WTC11 (cell line): Measurements from ENCODE around the gene GID8. TPM values are rescaled to one million over a fixed set of nuclear protein-coding genes. Genes with fewer than 3 reads are reported as not detected.

Source experiments
- ATAC-seq: fragments of 200-7000 bp; cut with Tn5 transposase; 2 replicates; pipeline ENCODE4 v1.10.0; 2021; ENCODE audit warnings: mild to moderate bottlenecking, moderate library complexity
- CTCF ChIA-PET: fragments of 300-600 bp; sonication (Branson Sonifier 250); formaldehyde crosslinking; loops from one replicate; lab custom pipeline; 2021; ENCODE audit warnings: antibody characterized with exemption; lab: Charles Lee
- POLR2A ChIA-PET: fragments of 350-600 bp; sonication (Branson Sonifier 250); formaldehyde crosslinking; loops from one replicate; lab custom pipeline; 2021; ENCODE audit warnings: antibody characterized with exemption; lab: Charles Lee
- DNase-seq: peaks from one replicate; pipeline ENCODE4 v3.0.0; 2021; ENCODE audit warnings: low spot score
- H3K27ac Mint-ChIP-seq: 2 replicates; pipeline ENCODE4 v1.8.0; 2021; ENCODE audit warnings: mixed read lengths
- H3K27me3 Mint-ChIP-seq: 2 replicates; pipeline ENCODE4 v1.8.0; 2021; ENCODE audit warnings: low read depth, mild to moderate bottlenecking, moderate library complexity, mixed read lengths
- H3K36me3 Mint-ChIP-seq: 2 replicates; pipeline ENCODE4 v1.8.0; 2021; ENCODE audit warnings: mixed read lengths
- H3K4me1 Mint-ChIP-seq: 2 replicates; pipeline ENCODE4 v1.8.0; 2022; ENCODE audit warnings: mixed read lengths
- H3K4me3 Mint-ChIP-seq: 2 replicates; pipeline ENCODE4 v1.8.0; 2021; ENCODE audit warnings: mild to moderate bottlenecking, moderate library complexity, mixed read lengths
- H3K9me3 Mint-ChIP-seq: 2 replicates; pipeline ENCODE4 v1.8.0; 2021; ENCODE audit warnings: mixed read lengths
- CREB1 ChIP-seq: sonication (generic); formaldehyde crosslinking; IDR thresholded peaks from 2 replicates; pipeline ENCODE4 v1.8.0; 2023; ENCODE audit warnings: mild to moderate bottlenecking, missing genetic modification reagents
- ETV6 ChIP-seq: sonication (generic); formaldehyde crosslinking; IDR thresholded peaks from 2 replicates; pipeline ENCODE4 v1.8.1; 2022; ENCODE audit warnings: mild to moderate bottlenecking, missing genetic modification reagents
- FOXK1 ChIP-seq: sonication (generic); formaldehyde crosslinking; IDR thresholded peaks from 2 replicates; pipeline ENCODE4 v1.8.0; 2022; ENCODE audit warnings: mild to moderate bottlenecking, moderate library complexity, missing genetic modification reagents
- MYBL2 ChIP-seq: sonication (generic); formaldehyde crosslinking; IDR thresholded peaks from 2 replicates; pipeline ENCODE4 v1.8.1; 2023; ENCODE audit warnings: mild to moderate bottlenecking, moderate library complexity, missing genetic modification reagents
- NFE2L1 ChIP-seq: sonication (generic); formaldehyde crosslinking; IDR thresholded peaks from 2 replicates; pipeline ENCODE4 v1.8.1; 2023; ENCODE audit warnings: missing genetic modification reagents
- TEAD1 ChIP-seq: sonication (generic); formaldehyde crosslinking; IDR thresholded peaks from 2 replicates; pipeline ENCODE4 v1.8.0; 2022; ENCODE audit warnings: mild to moderate bottlenecking, missing genetic modification reagents
- TP53 ChIP-seq: sonication (generic); formaldehyde crosslinking; IDR thresholded peaks from 2 replicates; pipeline ENCODE4 v1.8.1; 2023; ENCODE audit warnings: mild to moderate bottlenecking, missing genetic modification reagents
- ZNF232 ChIP-seq: sonication (generic); formaldehyde crosslinking; IDR thresholded peaks from 2 replicates; pipeline ENCODE4 v1.8.0; 2022; ENCODE audit warnings: mild to moderate bottlenecking, missing genetic modification reagents
- ZNF263 ChIP-seq: sonication (generic); formaldehyde crosslinking; IDR thresholded peaks from 2 replicates; pipeline ENCODE4 v1.8.1; 2022; ENCODE audit warnings: low read depth, mild to moderate bottlenecking, moderate library complexity, missing genetic modification reagents
- ZNF423 ChIP-seq: fragments of 250-450 bp; sonication (Bioruptor Pico); IDR thresholded peaks from 2 replicates; pipeline ENCODE4 v2.1.2; 2022; ENCODE audit warnings: mild to moderate bottlenecking, moderate library complexity
- total RNA-seq: library from RNA; stranded (reverse); gene quantifications from 3 replicates; pipeline ENCODE4 v1.2.3, GENCODE V29; 2021
- TF ChIP-seq, protein P1 (sequence below): sonication (generic); formaldehyde crosslinking; IDR thresholded peaks from 2 replicates; pipeline ENCODE4 v1.8.1; 2023; ENCODE audit warnings: mild to moderate bottlenecking, missing genetic modification reagents
- TF ChIP-seq, protein P2 (sequence below): sonication (generic); formaldehyde crosslinking; IDR thresholded peaks from 2 replicates; pipeline ENCODE4 v1.8.1; 2023; ENCODE audit warnings: mild to moderate bottlenecking, missing genetic modification reagents, borderline replicate concordance
- TF ChIP-seq, protein P3 (sequence below): sonication (generic); formaldehyde crosslinking; IDR thresholded peaks from 2 replicates; pipeline ENCODE4 v1.8.0; 2023; ENCODE audit warnings: mild to moderate bottlenecking, missing genetic modification reagents
- TF ChIP-seq, protein P4 (sequence below): sonication (generic); formaldehyde crosslinking; IDR thresholded peaks from 2 replicates; pipeline ENCODE4 v1.8.0; 2022; ENCODE audit warnings: missing genetic modification reagents
- TF ChIP-seq, protein P5 (sequence below): fragments of 250-450 bp; sonication (Bioruptor Pico); IDR thresholded peaks from 2 replicates; pipeline ENCODE4 v1.9.0; 2021; ENCODE audit warnings: mild to moderate bottlenecking
- TF ChIP-seq, protein P6 (sequence below): fragments of 250-450 bp; sonication (Bioruptor Pico); IDR thresholded peaks from 2 replicates; pipeline ENCODE4 v1.9.0; 2021; ENCODE audit warnings: moderate library complexity, mild to moderate bottlenecking, inconsistent platforms, borderline replicate concordance
- TF ChIP-seq, protein P7 (sequence below): sonication (generic); formaldehyde crosslinking; IDR thresholded peaks from 2 replicates; pipeline ENCODE4 v1.8.0; 2022; ENCODE audit warnings: mild to moderate bottlenecking, missing genetic modification reagents

The GID8 gene
- total RNA-seq, 1 experiment from 2014 or later = 70.2 TPM

DNA sequence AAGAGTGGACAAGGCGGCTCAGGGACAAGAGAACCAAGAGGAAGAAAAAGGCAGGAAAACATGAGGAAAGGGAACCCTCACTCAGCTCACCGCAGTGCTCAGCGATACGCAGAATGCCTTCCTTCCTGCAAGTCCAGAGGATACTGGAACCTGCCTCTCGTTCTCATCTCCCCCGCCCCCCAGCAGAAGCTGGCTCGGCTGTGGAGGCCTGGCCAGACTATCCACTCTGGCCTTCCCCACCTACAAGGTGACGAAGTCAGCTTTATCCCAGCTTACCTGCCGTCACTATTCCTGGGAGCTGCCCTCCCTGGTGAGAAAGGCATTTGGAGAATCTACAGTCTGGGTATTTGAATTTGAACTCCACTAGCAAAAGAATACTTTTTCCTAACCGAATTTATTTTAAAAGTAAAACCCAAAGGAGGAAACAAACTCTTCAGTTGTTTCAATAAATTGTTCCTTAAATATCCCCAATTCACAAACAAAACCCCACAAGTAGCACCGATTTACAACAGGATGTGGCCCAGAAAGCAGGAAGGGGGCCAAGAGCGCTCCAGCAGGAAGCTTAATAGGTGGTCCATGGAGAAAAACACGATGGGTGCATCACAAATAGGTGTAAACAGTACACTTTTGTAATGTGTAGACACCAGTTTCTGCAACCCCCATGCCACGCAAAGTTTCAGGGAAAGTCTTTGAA, 9.6 kb upstream of the GID8 start:
- ATAC-seq = peak; percentile 43
- Mint-ChIP-seq H3K4me3 (peak overlapping the region; percentile 82), H3K27me3 (no peaks in the 10 kb centered on the region; the same call in 1 of the 2 replicates), H3K4me1 (peaks cover 62% of the 10 kb centered on the region), H3K36me3 (peaks cover 3% of the 10 kb centered on the region; the same call in 1 of the 2 replicates), H3K9me3 (no peaks in the 10 kb centered on the region), H3K27ac (peak overlapping the region; percentile 99)
- ChIA-PET CTCF (interaction anchor here (0.6 to 2.7 kb wide), 12 partner anchors 9 to 112 kb away, joined by 3 to 24 read pairs (median 6); partner anchors contain the start of gene GID8), POLR2A (interaction anchor here (0.7 to 6.2 kb wide), 5 partner anchors 8 to 14 kb away, joined by 3 to 53 read pairs (median 3); partner anchors contain the start of gene GID8)
- peak; percentile 47; the same call in 1 of the 2 replicates for TF ChIP-seq TEAD1 (CRISPR knock-in tag)
- TF ChIP-seq, protein P1, sequence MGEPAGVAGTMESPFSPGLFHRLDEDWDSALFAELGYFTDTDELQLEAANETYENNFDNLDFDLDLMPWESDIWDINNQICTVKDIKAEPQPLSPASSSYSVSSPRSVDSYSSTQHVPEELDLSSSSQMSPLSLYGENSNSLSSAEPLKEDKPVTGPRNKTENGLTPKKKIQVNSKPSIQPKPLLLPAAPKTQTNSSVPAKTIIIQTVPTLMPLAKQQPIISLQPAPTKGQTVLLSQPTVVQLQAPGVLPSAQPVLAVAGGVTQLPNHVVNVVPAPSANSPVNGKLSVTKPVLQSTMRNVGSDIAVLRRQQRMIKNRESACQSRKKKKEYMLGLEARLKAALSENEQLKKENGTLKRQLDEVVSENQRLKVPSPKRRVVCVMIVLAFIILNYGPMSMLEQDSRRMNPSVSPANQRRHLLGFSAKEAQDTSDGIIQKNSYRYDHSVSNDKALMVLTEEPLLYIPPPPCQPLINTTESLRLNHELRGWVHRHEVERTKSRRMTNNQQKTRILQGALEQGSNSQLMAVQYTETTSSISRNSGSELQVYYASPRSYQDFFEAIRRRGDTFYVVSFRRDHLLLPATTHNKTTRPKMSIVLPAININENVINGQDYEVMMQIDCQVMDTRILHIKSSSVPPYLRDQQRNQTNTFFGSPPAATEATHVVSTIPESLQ (CRISPR knock-in tag) = no peak
- peak; percentile 34; the same call in 1 of the 2 replicates for TF ChIP-seq FOXK1 (CRISPR knock-in tag)
- TF ChIP-seq MYBL2 (CRISPR knock-in tag) = peak; percentile 44; the same call in 1 of the 2 replicates
- no peak for TF ChIP-seq ZNF232 (CRISPR knock-in tag)
- TF ChIP-seq, protein P2, sequence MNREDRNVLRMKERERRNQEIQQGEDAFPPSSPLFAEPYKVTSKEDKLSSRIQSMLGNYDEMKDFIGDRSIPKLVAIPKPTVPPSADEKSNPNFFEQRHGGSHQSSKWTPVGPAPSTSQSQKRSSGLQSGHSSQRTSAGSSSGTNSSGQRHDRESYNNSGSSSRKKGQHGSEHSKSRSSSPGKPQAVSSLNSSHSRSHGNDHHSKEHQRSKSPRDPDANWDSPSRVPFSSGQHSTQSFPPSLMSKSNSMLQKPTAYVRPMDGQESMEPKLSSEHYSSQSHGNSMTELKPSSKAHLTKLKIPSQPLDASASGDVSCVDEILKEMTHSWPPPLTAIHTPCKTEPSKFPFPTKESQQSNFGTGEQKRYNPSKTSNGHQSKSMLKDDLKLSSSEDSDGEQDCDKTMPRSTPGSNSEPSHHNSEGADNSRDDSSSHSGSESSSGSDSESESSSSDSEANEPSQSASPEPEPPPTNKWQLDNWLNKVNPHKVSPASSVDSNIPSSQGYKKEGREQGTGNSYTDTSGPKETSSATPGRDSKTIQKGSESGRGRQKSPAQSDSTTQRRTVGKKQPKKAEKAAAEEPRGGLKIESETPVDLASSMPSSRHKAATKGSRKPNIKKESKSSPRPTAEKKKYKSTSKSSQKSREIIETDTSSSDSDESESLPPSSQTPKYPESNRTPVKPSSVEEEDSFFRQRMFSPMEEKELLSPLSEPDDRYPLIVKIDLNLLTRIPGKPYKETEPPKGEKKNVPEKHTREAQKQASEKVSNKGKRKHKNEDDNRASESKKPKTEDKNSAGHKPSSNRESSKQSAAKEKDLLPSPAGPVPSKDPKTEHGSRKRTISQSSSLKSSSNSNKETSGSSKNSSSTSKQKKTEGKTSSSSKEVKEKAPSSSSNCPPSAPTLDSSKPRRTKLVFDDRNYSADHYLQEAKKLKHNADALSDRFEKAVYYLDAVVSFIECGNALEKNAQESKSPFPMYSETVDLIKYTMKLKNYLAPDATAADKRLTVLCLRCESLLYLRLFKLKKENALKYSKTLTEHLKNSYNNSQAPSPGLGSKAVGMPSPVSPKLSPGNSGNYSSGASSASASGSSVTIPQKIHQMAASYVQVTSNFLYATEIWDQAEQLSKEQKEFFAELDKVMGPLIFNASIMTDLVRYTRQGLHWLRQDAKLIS (CRISPR knock-in tag) = no peak
- TF ChIP-seq NFE2L1 (CRISPR knock-in tag) = no peak
- TF ChIP-seq ETV6 = peak; percentile 13; the same call in 1 of the 2 replicates
- peak; percentile 83 for TF ChIP-seq ZNF423
- TF ChIP-seq, protein P3, sequence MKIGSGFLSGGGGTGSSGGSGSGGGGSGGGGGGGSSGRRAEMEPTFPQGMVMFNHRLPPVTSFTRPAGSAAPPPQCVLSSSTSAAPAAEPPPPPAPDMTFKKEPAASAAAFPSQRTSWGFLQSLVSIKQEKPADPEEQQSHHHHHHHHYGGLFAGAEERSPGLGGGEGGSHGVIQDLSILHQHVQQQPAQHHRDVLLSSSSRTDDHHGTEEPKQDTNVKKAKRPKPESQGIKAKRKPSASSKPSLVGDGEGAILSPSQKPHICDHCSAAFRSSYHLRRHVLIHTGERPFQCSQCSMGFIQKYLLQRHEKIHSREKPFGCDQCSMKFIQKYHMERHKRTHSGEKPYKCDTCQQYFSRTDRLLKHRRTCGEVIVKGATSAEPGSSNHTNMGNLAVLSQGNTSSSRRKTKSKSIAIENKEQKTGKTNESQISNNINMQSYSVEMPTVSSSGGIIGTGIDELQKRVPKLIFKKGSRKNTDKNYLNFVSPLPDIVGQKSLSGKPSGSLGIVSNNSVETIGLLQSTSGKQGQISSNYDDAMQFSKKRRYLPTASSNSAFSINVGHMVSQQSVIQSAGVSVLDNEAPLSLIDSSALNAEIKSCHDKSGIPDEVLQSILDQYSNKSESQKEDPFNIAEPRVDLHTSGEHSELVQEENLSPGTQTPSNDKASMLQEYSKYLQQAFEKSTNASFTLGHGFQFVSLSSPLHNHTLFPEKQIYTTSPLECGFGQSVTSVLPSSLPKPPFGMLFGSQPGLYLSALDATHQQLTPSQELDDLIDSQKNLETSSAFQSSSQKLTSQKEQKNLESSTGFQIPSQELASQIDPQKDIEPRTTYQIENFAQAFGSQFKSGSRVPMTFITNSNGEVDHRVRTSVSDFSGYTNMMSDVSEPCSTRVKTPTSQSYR (CRISPR knock-in tag) = no peak
- no peak for TF ChIP-seq ZNF263 (CRISPR knock-in tag)
- TF ChIP-seq, protein P4, sequence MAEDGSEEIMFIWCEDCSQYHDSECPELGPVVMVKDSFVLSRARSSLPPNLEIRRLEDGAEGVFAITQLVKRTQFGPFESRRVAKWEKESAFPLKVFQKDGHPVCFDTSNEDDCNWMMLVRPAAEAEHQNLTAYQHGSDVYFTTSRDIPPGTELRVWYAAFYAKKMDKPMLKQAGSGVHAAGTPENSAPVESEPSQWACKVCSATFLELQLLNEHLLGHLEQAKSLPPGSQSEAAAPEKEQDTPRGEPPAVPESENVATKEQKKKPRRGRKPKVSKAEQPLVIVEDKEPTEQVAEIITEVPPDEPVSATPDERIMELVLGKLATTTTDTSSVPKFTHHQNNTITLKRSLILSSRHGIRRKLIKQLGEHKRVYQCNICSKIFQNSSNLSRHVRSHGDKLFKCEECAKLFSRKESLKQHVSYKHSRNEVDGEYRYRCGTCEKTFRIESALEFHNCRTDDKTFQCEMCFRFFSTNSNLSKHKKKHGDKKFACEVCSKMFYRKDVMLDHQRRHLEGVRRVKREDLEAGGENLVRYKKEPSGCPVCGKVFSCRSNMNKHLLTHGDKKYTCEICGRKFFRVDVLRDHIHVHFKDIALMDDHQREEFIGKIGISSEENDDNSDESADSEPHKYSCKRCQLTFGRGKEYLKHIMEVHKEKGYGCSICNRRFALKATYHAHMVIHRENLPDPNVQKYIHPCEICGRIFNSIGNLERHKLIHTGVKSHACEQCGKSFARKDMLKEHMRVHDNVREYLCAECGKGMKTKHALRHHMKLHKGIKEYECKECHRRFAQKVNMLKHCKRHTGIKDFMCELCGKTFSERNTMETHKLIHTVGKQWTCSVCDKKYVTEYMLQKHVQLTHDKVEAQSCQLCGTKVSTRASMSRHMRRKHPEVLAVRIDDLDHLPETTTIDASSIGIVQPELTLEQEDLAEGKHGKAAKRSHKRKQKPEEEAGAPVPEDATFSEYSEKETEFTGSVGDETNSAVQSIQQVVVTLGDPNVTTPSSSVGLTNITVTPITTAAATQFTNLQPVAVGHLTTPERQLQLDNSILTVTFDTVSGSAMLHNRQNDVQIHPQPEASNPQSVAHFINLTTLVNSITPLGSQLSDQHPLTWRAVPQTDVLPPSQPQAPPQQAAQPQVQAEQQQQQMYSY (CRISPR knock-in tag) = no peak
- no peak for TF ChIP-seq CREB1 (CRISPR knock-in tag)
- TF ChIP-seq, protein P5, sequence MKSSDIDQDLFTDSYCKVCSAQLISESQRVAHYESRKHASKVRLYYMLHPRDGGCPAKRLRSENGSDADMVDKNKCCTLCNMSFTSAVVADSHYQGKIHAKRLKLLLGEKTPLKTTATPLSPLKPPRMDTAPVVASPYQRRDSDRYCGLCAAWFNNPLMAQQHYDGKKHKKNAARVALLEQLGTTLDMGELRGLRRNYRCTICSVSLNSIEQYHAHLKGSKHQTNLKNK = peak; percentile 67; the same call in 1 of the 2 replicates
- TF ChIP-seq, protein P6, sequence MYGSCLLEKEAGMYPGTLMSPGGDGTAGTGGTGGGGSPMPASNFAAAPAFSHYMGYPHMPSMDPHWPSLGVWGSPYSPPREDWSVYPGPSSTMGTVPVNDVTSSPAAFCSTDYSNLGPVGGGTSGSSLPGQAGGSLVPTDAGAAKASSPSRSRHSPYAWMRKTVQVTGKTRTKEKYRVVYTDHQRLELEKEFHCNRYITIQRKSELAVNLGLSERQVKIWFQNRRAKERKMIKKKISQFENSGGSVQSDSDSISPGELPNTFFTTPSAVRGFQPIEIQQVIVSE = no peak
- TF ChIP-seq, protein P7, sequence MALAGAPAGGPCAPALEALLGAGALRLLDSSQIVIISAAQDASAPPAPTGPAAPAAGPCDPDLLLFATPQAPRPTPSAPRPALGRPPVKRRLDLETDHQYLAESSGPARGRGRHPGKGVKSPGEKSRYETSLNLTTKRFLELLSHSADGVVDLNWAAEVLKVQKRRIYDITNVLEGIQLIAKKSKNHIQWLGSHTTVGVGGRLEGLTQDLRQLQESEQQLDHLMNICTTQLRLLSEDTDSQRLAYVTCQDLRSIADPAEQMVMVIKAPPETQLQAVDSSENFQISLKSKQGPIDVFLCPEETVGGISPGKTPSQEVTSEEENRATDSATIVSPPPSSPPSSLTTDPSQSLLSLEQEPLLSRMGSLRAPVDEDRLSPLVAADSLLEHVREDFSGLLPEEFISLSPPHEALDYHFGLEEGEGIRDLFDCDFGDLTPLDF (CRISPR knock-in tag) = no peak
- TF ChIP-seq TP53 (CRISPR knock-in tag) = peak; percentile 26; the same call in 1 of the 2 replicates
- DNase-seq = peak; percentile 75
